ENCODE data around the gene NFYA. TPM values are rescaled to one million over a fixed set of nuclear protein-coding genes. Genes with fewer than 3 reads are reported as not detected.

The NFYA gene
- total RNA-seq, 3 donors from 2014 or later, result 28.6 to 33.4 (median 29.8) TPM

DNA sequence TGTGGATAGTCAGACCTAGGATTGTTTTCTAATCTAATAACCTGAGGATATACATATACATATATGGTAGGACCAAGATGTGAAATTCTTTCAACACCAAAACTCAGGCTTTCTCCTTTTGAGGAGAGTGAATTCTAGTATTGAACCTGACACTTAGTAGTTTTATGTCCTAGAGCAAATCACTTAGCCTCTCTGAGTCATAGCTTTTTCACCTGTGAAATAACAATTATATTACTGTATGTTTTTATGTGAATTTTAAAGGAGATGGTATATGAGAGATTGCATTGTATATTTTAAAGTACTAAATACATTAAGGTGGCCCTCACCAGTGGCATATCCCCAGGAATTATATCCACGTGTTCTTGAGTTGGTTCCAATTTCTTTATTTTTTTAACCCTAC lies 46.7 kb downstream of the NFYA start:
- H3K27me3 ChIP-seq, result no peaks in the 10 kb centered on the region
- TF ChIP-seq POLR2AphosphoS5 (IDR thresholded peaks at IDR 0.05) (no peak), CTCF (IDR thresholded peaks at IDR 0.05) (no peak), POLR2A (IDR thresholded peaks at IDR 0.05) (no peak)
- intact Hi-C loops (cut with DNase I; ENCODE audit: low total_unique reads), result no loop called here

GRCh38 chr6:41120058-41120457 lies 47.3 kb downstream of the NFYA start:
- no peak for DNase-seq (ENCODE audit: low spot score in 2 of 2)
- intact Hi-C loops (cut with DNase I; ENCODE audit: low total_unique reads), result no loop called here
- Histone ChIP-seq H3K4me1 (no peaks in the 10 kb centered on the region), H3K36me3 (no peaks in the 10 kb centered on the region), H3K27me3 (no peaks in the 10 kb centered on the region), H3K4me3 (no peak overlapping the region), H3K9me3 (no peaks in the 10 kb centered on the region), H3K27ac (no peak overlapping the region)
- TF ChIP-seq POLR2A (IDR thresholded peaks at IDR 0.05) (no peak), CTCF (IDR thresholded peaks at IDR 0.05) (no peak), POLR2AphosphoS5 (IDR thresholded peaks at IDR 0.05) (no peak)

More for the DNA sequence above, 46.7 kb downstream of the NFYA start:
- Histone ChIP-seq H3K4me1 (no peaks in the 10 kb centered on the region), H3K4me3 (no peak overlapping the region), H3K36me3 (no peaks in the 10 kb centered on the region), H3K27ac (no peak overlapping the region), H3K9me3 (no peaks in the 10 kb centered on the region)
- DNase-seq (ENCODE audit: low spot score in 2 of 2), result no peak

GRCh38 chr6:41122373-41122772 lies 49.6 kb downstream of the NFYA start:
- no peaks in the 10 kb centered on the region for H3K9me3 ChIP-seq
- TF ChIP-seq CTCF (IDR thresholded peaks at IDR 0.05) (no peak), POLR2AphosphoS5 (IDR thresholded peaks at IDR 0.05) (no peak), POLR2A (IDR thresholded peaks at IDR 0.05) (no peak)
- DNase-seq (ENCODE audit: low spot score in 2 of 2), result no peak
- no peak overlapping the region for H3K4me3 ChIP-seq
- no peak overlapping the region for H3K27ac ChIP-seq
- no peaks in the 10 kb centered on the region for H3K36me3 ChIP-seq
- H3K27me3 ChIP-seq, result no peaks in the 10 kb centered on the region
- no peaks in the 10 kb centered on the region for H3K4me1 ChIP-seq
- intact Hi-C loops (cut with DNase I; ENCODE audit: low total_unique reads), result no loop called here

DNA sequence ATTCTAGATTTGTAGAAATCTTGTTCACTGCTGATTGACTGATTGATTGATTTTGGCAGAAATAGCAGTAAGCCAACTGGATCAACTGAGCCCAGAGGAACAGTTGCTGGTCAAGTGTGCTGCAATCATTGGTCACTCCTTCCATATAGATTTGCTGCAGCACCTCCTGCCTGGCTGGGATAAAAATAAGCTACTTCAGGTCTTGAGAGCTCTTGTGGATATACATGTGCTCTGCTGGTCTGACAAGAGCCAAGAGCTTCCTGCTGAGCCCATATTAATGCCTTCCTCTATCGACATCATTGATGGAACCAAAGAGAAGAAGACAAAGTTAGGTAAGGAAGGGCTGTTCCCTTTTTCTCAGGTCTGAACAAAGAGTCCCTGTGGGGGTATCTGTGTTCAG lies 50.1 kb downstream of the NFYA start:
- Histone ChIP-seq H3K36me3 (no peaks in the 10 kb centered on the region), H3K27me3 (no peaks in the 10 kb centered on the region), H3K4me1 (no peaks in the 10 kb centered on the region), H3K9me3 (no peaks in the 10 kb centered on the region), H3K27ac (no peak overlapping the region), H3K4me3 (no peak overlapping the region)
- intact Hi-C loops (cut with DNase I; ENCODE audit: low total_unique reads), result no loop called here
- no peak for TF ChIP-seq POLR2AphosphoS5 (IDR thresholded peaks at IDR 0.05)
- TF ChIP-seq CTCF (IDR thresholded peaks at IDR 0.05), result no peak
- TF ChIP-seq POLR2A (IDR thresholded peaks at IDR 0.05), result no peak
- DNase-seq (ENCODE audit: low spot score in 2 of 2), result no peak

DNA sequence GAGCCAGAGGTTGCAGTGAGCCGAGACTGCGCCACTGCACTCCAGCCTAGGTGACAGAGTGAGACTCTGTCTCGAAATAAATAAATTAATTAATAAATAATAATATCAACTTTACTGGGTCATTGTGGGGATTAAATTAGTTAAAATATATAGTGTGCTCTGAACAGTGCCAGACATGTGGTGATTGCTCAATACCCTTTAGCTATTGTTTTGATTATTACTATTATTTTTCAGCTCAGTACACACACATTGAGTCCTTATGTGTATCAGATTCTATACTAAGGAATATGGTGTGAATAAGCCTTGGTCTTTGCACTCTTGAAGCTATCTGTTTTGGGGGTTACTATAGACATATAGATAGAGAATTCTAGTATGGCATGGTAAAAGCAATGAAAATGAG lies 52.5 kb downstream of the NFYA start:
- no peak for TF ChIP-seq CTCF (IDR thresholded peaks at IDR 0.05)
- TF ChIP-seq POLR2AphosphoS5 (IDR thresholded peaks at IDR 0.05), result no peak
- TF ChIP-seq POLR2A (IDR thresholded peaks at IDR 0.05), result no peak
- no peak overlapping the region for H3K27ac ChIP-seq
- no peaks in the 10 kb centered on the region for H3K27me3 ChIP-seq
- no peaks in the 10 kb centered on the region for H3K36me3 ChIP-seq
- H3K4me1 ChIP-seq, result no peaks in the 10 kb centered on the region
- intact Hi-C loops (cut with DNase I; ENCODE audit: low total_unique reads), result no loop called here
- no peak for DNase-seq (ENCODE audit: low spot score in 2 of 2)
- no peaks in the 10 kb centered on the region for H3K9me3 ChIP-seq
- no peak overlapping the region for H3K4me3 ChIP-seq
